ENCODE data around the gene PLXNB2.

The PLXNB2 gene

DNA sequence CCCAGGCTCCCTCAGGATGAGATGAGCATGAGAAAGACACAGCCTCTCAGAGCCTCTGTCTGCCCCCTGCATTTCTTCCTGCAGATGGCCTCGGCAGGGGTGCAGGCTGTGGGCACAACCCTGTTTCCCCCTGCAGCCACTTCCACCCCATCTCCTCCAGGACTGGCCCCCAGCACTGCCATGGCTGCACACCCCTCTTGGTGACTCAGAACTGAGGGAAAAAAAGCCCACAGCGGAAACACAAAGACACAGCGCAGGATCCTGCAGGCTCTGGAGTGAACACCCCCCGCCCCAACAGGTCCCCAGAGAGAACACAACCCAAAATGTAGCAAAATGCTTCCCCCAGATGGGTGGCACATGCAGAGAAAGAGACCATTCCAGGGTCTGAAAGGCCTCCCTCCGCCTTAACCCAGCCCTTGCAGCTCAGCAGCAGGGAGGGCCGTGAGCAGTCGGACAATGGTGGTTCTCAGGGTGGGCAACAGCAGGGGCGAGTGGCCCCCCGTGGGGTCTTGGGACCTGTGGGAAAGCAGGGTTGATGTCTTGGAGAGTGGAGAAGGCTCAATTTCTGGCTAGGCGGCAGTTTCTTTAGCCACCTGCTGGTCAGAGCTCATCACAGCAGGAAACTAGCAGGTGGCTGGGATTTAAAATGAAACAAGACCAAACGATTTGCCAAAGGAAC, 70.6 kb downstream of the PLXNB2 start:
- TF ChIP-seq, protein P1, sequence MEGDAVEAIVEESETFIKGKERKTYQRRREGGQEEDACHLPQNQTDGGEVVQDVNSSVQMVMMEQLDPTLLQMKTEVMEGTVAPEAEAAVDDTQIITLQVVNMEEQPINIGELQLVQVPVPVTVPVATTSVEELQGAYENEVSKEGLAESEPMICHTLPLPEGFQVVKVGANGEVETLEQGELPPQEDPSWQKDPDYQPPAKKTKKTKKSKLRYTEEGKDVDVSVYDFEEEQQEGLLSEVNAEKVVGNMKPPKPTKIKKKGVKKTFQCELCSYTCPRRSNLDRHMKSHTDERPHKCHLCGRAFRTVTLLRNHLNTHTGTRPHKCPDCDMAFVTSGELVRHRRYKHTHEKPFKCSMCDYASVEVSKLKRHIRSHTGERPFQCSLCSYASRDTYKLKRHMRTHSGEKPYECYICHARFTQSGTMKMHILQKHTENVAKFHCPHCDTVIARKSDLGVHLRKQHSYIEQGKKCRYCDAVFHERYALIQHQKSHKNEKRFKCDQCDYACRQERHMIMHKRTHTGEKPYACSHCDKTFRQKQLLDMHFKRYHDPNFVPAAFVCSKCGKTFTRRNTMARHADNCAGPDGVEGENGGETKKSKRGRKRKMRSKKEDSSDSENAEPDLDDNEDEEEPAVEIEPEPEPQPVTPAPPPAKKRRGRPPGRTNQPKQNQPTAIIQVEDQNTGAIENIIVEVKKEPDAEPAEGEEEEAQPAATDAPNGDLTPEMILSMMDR (IDR thresholded peaks at IDR 0.05; ENCODE audit: borderline replicate concordance, insufficient read depth, low read depth, low read length), result peak; percentile 67; the same call in 1 of the 2 replicates
- no peak overlapping the region for H3K4me3 ChIP-seq (ENCODE audit: low read depth, low read length)

DNA sequence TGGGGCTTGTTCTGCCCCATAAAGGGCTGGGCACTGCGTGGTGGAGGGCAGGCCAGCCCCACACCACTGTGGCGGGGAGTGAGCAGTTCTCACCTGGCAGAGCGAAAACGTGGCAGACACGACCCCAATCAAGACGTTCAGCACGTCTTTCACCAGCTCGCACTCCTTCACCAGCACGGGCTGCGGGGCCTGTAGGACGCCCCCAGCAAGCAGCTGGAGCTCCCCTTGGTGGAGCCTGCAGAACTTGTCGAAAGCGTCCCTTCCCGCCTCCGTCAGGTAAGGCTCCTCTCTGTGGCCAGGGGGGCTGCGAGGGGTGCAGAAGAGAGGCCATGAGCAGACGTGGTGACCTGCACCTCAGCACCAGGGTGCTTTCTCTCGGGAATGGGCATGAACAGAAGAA, 74.2 kb downstream of the PLXNB2 start:
- TF ChIP-seq, protein P1 (IDR thresholded peaks at IDR 0.05; ENCODE audit: borderline replicate concordance, insufficient read depth, low read depth, low read length), result no peak
- H3K4me3 ChIP-seq (ENCODE audit: low read depth, low read length), result no peak overlapping the region

DNA sequence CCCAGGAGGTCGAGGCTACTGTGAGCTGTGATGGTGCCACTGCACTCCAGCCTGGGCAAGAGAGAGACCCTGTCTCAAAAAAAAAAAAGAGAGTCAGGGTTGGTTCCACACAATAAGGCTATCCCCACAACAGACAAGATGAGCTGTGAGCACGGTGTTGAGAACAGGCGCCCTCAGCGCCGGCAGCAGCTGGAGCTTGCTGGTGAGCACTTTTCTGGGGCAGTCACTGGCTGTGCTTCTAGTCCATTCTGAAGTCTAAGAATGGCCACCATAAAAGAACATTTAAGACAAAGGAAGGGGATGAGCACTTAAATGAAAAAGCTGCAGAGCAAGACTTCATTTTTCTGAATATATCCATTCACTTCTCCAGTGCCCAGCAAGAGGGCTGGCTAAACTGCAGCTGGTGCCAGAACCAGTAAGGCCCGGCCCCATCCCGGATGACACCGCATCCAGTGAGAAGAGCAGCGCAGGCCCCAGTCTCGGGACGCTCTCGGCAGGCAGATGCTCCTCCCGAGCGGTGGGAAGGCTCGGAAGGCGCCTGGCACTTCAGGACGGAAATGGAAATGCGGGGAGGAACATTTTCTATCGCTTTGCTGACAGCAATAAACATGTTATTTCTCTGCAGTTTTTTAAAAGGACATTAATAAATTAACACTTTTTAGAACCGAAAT, 74.8 kb downstream of the PLXNB2 start:
- H3K4me3 ChIP-seq (ENCODE audit: low read depth, low read length), result no peak overlapping the region
- TF ChIP-seq, protein P1 (IDR thresholded peaks at IDR 0.05; ENCODE audit: borderline replicate concordance, insufficient read depth, low read depth, low read length), result no peak

DNA sequence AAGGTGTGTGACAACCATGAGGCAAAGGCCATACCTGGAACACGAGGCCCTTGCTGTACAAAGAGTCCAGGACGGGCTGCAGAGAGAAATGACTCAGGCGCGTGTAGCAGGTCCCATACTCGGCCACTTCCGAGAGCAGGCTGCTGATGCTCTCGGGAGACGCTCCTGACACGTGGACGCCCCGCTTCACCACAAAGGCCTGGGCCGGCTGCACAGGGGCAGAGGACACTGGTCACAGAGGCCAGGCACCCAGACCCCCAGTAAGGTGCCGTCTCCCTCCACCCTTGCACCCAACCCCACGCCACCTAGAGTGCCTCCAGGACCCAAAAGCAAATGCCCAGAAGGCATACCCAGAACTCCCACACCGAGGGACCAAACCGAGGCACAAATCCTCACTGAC, 78.1 kb downstream of the PLXNB2 start:
- TF ChIP-seq, protein P1 (IDR thresholded peaks at IDR 0.05; ENCODE audit: borderline replicate concordance, insufficient read depth, low read depth, low read length), result no peak
- H3K4me3 ChIP-seq (ENCODE audit: low read depth, low read length), result no peak overlapping the region

DNA sequence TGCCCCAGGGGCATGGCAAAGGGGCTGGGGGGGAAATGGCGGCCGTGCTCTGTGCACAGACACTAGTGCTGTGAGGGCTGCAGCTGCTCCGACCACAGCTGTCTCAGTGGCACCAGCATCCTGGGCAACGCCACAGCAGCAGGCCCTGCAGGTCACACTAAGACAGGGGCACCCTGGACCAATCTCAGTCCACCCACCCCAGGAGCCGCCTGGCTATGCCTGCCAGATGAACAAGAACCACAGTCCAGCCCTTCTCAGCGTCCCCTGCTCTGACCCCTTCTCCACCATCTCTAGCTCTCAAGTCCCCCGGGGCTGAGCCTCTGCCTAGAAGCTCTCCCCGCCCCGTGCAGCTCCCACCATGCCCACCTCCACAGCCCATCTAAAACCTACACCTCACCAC, 79.1 kb downstream of the PLXNB2 start:
- no peak overlapping the region for H3K4me3 ChIP-seq (ENCODE audit: low read depth, low read length)
- TF ChIP-seq, protein P1 (IDR thresholded peaks at IDR 0.05; ENCODE audit: borderline replicate concordance, insufficient read depth, low read depth, low read length), result no peak

DNA sequence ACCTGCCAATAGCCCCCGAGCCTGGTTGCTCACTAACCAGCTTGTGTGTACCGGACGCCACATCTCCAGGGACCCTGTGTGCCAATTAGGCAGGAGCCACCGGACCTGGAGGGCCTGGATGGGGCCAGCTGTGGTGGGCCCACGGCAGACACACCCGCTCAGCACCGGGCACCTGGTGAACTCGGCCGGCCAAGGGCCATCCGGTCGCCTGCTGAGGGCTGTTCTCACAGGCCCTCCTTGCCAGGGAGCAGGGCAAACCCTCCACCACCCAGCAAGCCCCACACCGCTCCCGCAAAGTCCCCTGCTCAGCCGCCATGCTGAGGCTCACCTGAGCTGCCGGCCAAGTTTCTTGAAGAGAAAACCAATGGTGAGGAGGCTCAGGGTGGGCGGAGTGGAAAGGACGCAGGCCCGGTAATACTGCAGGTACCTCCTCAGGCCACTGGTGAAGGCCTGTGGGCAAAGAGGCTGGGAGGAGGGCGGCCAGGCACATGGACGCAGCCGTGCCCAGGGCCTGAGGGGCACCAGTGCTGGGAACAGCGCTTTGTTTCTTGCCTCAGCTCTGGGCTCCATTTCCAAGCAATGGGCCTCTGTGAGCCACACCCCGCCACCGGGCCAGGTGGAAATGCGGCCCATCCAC, 79.7 kb downstream of the PLXNB2 start:
- TF ChIP-seq, protein P1 (IDR thresholded peaks at IDR 0.05; ENCODE audit: borderline replicate concordance, insufficient read depth, low read depth, low read length), result no peak
- no peak overlapping the region for H3K4me3 ChIP-seq (ENCODE audit: low read depth, low read length)

DNA sequence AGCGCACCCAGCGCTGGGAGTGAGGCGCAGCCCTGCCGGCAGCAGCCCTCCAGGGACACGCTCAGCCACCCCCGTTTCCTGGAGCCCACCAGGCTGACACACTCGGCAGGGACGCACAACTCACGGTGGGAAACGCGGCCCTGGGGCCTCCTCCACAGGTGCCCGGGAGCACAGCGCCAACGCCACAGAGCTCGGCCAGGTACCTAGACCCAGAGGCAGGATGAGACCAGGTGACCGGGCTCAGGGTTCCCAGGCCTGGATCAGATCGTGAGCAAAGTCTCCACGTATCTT, 80.6 kb downstream of the PLXNB2 start:
- H3K4me3 ChIP-seq (ENCODE audit: low read depth, low read length), result no peak overlapping the region
- TF ChIP-seq, protein P1 (IDR thresholded peaks at IDR 0.05; ENCODE audit: borderline replicate concordance, insufficient read depth, low read depth, low read length), result no peak
